HUES64 (cell line): ENCODE data around the gene GADL1.

Experiments
- H3K27ac ChIP-seq: 2 replicates; pipeline ENCODE4 v1.7.0; 2013; ENCODE audit warnings: low read depth, low read length, inconsistent platforms
- H3K27me3 ChIP-seq: 2 replicates; pipeline ENCODE4 v1.6.1; 2013; ENCODE audit warnings: mild to moderate bottlenecking, low read length; ENCODE audit not compliant: insufficient read depth
- H3K36me3 ChIP-seq: 2 replicates; pipeline ENCODE4 v1.6.1; 2013; ENCODE audit warnings: mild to moderate bottlenecking, low read length; ENCODE audit not compliant: insufficient read depth
- H3K4me1 ChIP-seq: 2 replicates; pipeline ENCODE4 v1.6.1; 2013; ENCODE audit warnings: mild to moderate bottlenecking, low read length, moderate library complexity; ENCODE audit not compliant: insufficient read depth
- H3K4me3 ChIP-seq: 2 replicates; pipeline ENCODE4 v1.5.1; 2013; ENCODE audit warnings: mild to moderate bottlenecking, low read length, moderate library complexity
- H3K9ac ChIP-seq: 2 replicates; pipeline ENCODE4 v1.6.1; 2013; ENCODE audit warnings: mild to moderate bottlenecking, low read depth, low read length
- H3K9me3 ChIP-seq: 2 replicates; pipeline ENCODE4 v1.6.1; 2013; ENCODE audit warnings: low read depth, low read length; ENCODE audit not compliant: insufficient read depth
- WGBS: fragments of 150-250, 120-280 bp; methylation state at CpG from one replicate; pipeline ENCODE4 v1.1.7; 2013; ENCODE audit warnings: missing lambda C conversion rate; 5-methylcytosine and 5-hydroxymethylcytosine counted together

GADL1 gene

GRCh38 chr3:30774062-30774461, 120.4 kb downstream of the GADL1 start:
- no peaks in the 10 kb centered on the region for H3K36me3 ChIP-seq
- no CpG with 5 or more reads among the region's 2 CpGs for WGBS
- H3K9me3 ChIP-seq: no peaks in the 10 kb centered on the region
- no peaks in the 10 kb centered on the region for H3K27me3 ChIP-seq
- H3K4me3 ChIP-seq: no peak overlapping the region
- no peak overlapping the region for H3K27ac ChIP-seq
- no peak overlapping the region for H3K9ac ChIP-seq
- no peaks in the 10 kb centered on the region for H3K4me1 ChIP-seq

- WGBS: 86% methylated on average over 3 of the region's 3 CpGs
- Histone ChIP-seq H3K9me3 (no peaks in the 10 kb centered on the region), H3K27me3 (no peaks in the 10 kb centered on the region), H3K4me3 (no peak overlapping the region), H3K4me1 (no peaks in the 10 kb centered on the region), H3K9ac (no peak overlapping the region), H3K27ac (no peak overlapping the region), H3K36me3 (no peaks in the 10 kb centered on the region)
These were observed 124.1 kb downstream of the GADL1 start for GRCh38 chr3:30770387-30770786.

GRCh38 chr3:30768703-30769550, 125.5 kb downstream of the GADL1 start:
- Histone ChIP-seq H3K4me1 (no peaks in the 10 kb centered on the region), H3K27ac (no peak overlapping the region), H3K9me3 (no peaks in the 10 kb centered on the region), H3K9ac (no peak overlapping the region), H3K27me3 (no peaks in the 10 kb centered on the region), H3K4me3 (no peak overlapping the region), H3K36me3 (no peaks in the 10 kb centered on the region)
- WGBS: 72% methylated on average over 9 of the region's 9 CpGs

GRCh38 chr3:30768046-30768445, 126.4 kb downstream of the GADL1 start:
- H3K27ac ChIP-seq: no peak overlapping the region
- H3K4me3 ChIP-seq: no peak overlapping the region
- no peaks in the 10 kb centered on the region for H3K9me3 ChIP-seq
- H3K27me3 ChIP-seq: no peaks in the 10 kb centered on the region
- WGBS: 86% methylated on average over 1 of the region's 1 CpG
- H3K36me3 ChIP-seq: no peaks in the 10 kb centered on the region
- no peak overlapping the region for H3K9ac ChIP-seq
- no peaks in the 10 kb centered on the region for H3K4me1 ChIP-seq

- Histone ChIP-seq H3K4me3 (no peak overlapping the region), H3K27me3 (no peaks in the 10 kb centered on the region), H3K36me3 (no peaks in the 10 kb centered on the region), H3K4me1 (no peaks in the 10 kb centered on the region), H3K9ac (no peak overlapping the region), H3K27ac (no peak overlapping the region), H3K9me3 (no peaks in the 10 kb centered on the region)
These were observed 127.9 kb downstream of the GADL1 start for GRCh38 chr3:30766522-30766921.

GRCh38 chr3:30764891-30765290, 129.6 kb downstream of the GADL1 start:
- H3K27me3 ChIP-seq: no peaks in the 10 kb centered on the region
- no peaks in the 10 kb centered on the region for H3K9me3 ChIP-seq
- H3K9ac ChIP-seq: no peak overlapping the region
- H3K36me3 ChIP-seq: no peaks in the 10 kb centered on the region
- no peak overlapping the region for H3K27ac ChIP-seq
- no peak overlapping the region for H3K4me3 ChIP-seq
- no peaks in the 10 kb centered on the region for H3K4me1 ChIP-seq
- WGBS: 81% methylated on average over 4 of the region's 4 CpGs

GRCh38 chr3:30764281-30764680, 130.2 kb downstream of the GADL1 start:
- Histone ChIP-seq H3K9me3 (no peaks in the 10 kb centered on the region), H3K27ac (no peak overlapping the region), H3K9ac (no peak overlapping the region), H3K36me3 (no peaks in the 10 kb centered on the region), H3K27me3 (no peaks in the 10 kb centered on the region), H3K4me3 (no peak overlapping the region), H3K4me1 (no peaks in the 10 kb centered on the region)
- WGBS: 71% methylated on average over 3 of the region's 3 CpGs

- WGBS: no CpG with 5 or more reads among the region's 3 CpGs
These were observed 133.1 kb downstream of the GADL1 start for GRCh38 chr3:30761374-30761773.

GRCh38 chr3:30760737-30761136, 133.7 kb downstream of the GADL1 start:
- H3K9ac ChIP-seq: no peak overlapping the region
- H3K9me3 ChIP-seq: no peaks in the 10 kb centered on the region
- WGBS: no CpG with 5 or more reads among the region's 2 CpGs
- H3K4me3 ChIP-seq: no peak overlapping the region
- no peak overlapping the region for H3K27ac ChIP-seq
- H3K36me3 ChIP-seq: no peaks in the 10 kb centered on the region
- H3K27me3 ChIP-seq: no peaks in the 10 kb centered on the region
- H3K4me1 ChIP-seq: no peaks in the 10 kb centered on the region

More at GRCh38 chr3:30761374-30761773, 133.1 kb downstream of the GADL1 start:
- no peaks in the 10 kb centered on the region for H3K36me3 ChIP-seq
- H3K9ac ChIP-seq: no peak overlapping the region
- no peak overlapping the region for H3K4me3 ChIP-seq
- H3K27ac ChIP-seq: no peak overlapping the region
- no peaks in the 10 kb centered on the region for H3K9me3 ChIP-seq
- H3K4me1 ChIP-seq: no peaks in the 10 kb centered on the region
- no peaks in the 10 kb centered on the region for H3K27me3 ChIP-seq

GRCh38 chr3:30760040-30760695, 134.3 kb downstream of the GADL1 start:
- Histone ChIP-seq H3K9ac (no peak overlapping the region), H3K4me1 (no peaks in the 10 kb centered on the region), H3K9me3 (no peaks in the 10 kb centered on the region), H3K36me3 (no peaks in the 10 kb centered on the region), H3K27ac (no peak overlapping the region), H3K27me3 (no peaks in the 10 kb centered on the region), H3K4me3 (no peak overlapping the region)
- WGBS: 91% methylated on average over 3 of the region's 3 CpGs

- Histone ChIP-seq H3K27ac (no peak overlapping the region), H3K4me3 (no peak overlapping the region), H3K27me3 (no peaks in the 10 kb centered on the region), H3K9ac (no peak overlapping the region), H3K4me1 (peaks cover 10% of the 10 kb centered on the region; the same call in 1 of the 2 replicates), H3K36me3 (no peaks in the 10 kb centered on the region), H3K9me3 (no peaks in the 10 kb centered on the region)
- 92% methylated on average over 2 of the region's 3 CpGs for WGBS
These were observed 138.2 kb downstream of the GADL1 start for GRCh38 chr3:30756218-30756617.
